HepG2 (cell line): ENCODE results near the gene CMTM8. TPM values are rescaled to one million over a fixed set of nuclear protein-coding genes. Genes with fewer than 3 reads are reported as not detected.

ENCODE experiments used
- ATF7-NPFF ChIP-seq: sonication (generic); formaldehyde crosslinking; IDR thresholded peaks from 2 replicates; pipeline ENCODE4 v1.8.1; 2023; ENCODE audit warnings: mild to moderate bottlenecking, low read depth, missing genetic modification reagents, moderate library complexity
- BHLHE40 ChIP-seq: IDR thresholded peaks from 2 replicates; pipeline ENCODE4 v1.6.1; 2011; ENCODE audit warnings: low read length, improper control_type of control experiment
- FIP1L1 ChIP-seq: fragments of 200-400 bp; formaldehyde crosslinking; IDR thresholded peaks from 2 replicates; pipeline ENCODE4 v1.6.1; 2018; ENCODE audit warnings: low read depth, mild to moderate bottlenecking, low read length, moderate library complexity, borderline replicate concordance; ENCODE audit not compliant: insufficient read depth
- FOXA3 ChIP-seq: IDR thresholded peaks from 2 replicates; pipeline ENCODE4 v1.6.1; 2016; ENCODE audit warnings: missing genetic modification reagents, missing compliant biosample characterization
- FOXK2 ChIP-seq: fragments of 450-650 bp; IDR thresholded peaks from 2 replicates; pipeline ENCODE4 v1.6.1; 2016
- GPN1 ChIP-seq: sonication (generic); formaldehyde crosslinking; IDR thresholded peaks from 2 replicates; pipeline ENCODE4 v1.5.1; 2020; ENCODE audit warnings: missing genetic modification reagents, borderline replicate concordance
- HNF4A ChIP-seq: sonication (generic); formaldehyde crosslinking; IDR thresholded peaks from 2 replicates; pipeline ENCODE4 v1.4.0; 2020; ENCODE audit warnings: missing genetic modification reagents
- HNF4G ChIP-seq, 2 experiments: sonication (generic) in 1 of 2; formaldehyde crosslinking in 1 of 2; IDR thresholded peaks; 2 replicates each; pipeline versions ENCODE4 v1.4.0 to v1.6.1; 2011 to 2020; ENCODE audit warnings: borderline replicate concordance in 2 of 2, low read depth in 2 of 2, mild to moderate bottlenecking in 2 of 2, low read length in 1 of 2, missing genetic modification reagents in 1 of 2, moderate library complexity in 1 of 2
- IKZF5 ChIP-seq: IDR thresholded peaks from 2 replicates; pipeline ENCODE4 v1.6.1; 2018; ENCODE audit warnings: missing genetic modification reagents, mild to moderate bottlenecking, missing compliant biosample characterization
- MIER3 ChIP-seq: IDR thresholded peaks from 2 replicates; pipeline ENCODE4 v1.6.1; 2016; ENCODE audit warnings: missing compliant biosample characterization, borderline replicate concordance
- MXD1 ChIP-seq: sonication (generic); formaldehyde crosslinking; IDR thresholded peaks from 2 replicates; pipeline ENCODE4 v1.4.0; 2020; ENCODE audit warnings: mild to moderate bottlenecking, missing genetic modification reagents
- MXD3 ChIP-seq: IDR thresholded peaks from 2 replicates; pipeline ENCODE4 v1.6.1; 2016; ENCODE audit warnings: mild to moderate bottlenecking, missing biosample characterization, missing genetic modification reagents
- NR2F6 ChIP-seq, 2 experiments: IDR thresholded peaks; 2 replicates each; pipeline ENCODE4 v1.6.1; 2016; ENCODE audit warnings: antibody characterized with exemption in 1 of 2, mild to moderate bottlenecking in 1 of 2
- PHF8 ChIP-seq: sonication (generic); formaldehyde crosslinking; IDR thresholded peaks from 2 replicates; pipeline ENCODE4 v1.5.0; 2020; ENCODE audit warnings: missing genetic modification reagents
- RBM22 ChIP-seq: fragments of 200-400 bp; formaldehyde crosslinking; optimal IDR thresholded peaks from 2 replicates; pipeline ENCODE3; 2017; ENCODE audit warnings: mild to moderate bottlenecking, low read length, moderate library complexity
- RXRA ChIP-seq: sonication (generic); formaldehyde crosslinking; IDR thresholded peaks from 2 replicates; pipeline ENCODE4 v1.5.1; 2020; ENCODE audit warnings: missing genetic modification reagents
- STAT5B ChIP-seq: sonication (generic); formaldehyde crosslinking; IDR thresholded peaks from 2 replicates; pipeline ENCODE4 v1.4.0; 2020; ENCODE audit warnings: missing genetic modification reagents
- TGIF2 ChIP-seq: IDR thresholded peaks from 2 replicates; pipeline ENCODE4 v1.6.1; 2016; ENCODE audit warnings: control low read depth, missing compliant biosample characterization
- ZFP36 ChIP-seq: fragments of 150-350 bp; IDR thresholded peaks from 2 replicates; pipeline ENCODE4 v1.6.1; 2018; ENCODE audit warnings: borderline replicate concordance, low read length, low read depth; ENCODE audit not compliant: partially characterized antibody
- ZMYM2 ChIP-seq: sonication (generic); formaldehyde crosslinking; IDR thresholded peaks from 2 replicates; pipeline ENCODE4 v1.8.0; 2022; ENCODE audit warnings: mild to moderate bottlenecking, missing genetic modification reagents
- ZMYM3 ChIP-seq: sonication (generic); formaldehyde crosslinking; IDR thresholded peaks from 2 replicates; pipeline ENCODE4 v1.5.1; 2020; ENCODE audit warnings: mild to moderate bottlenecking, missing genetic modification reagents
- ZNF12 ChIP-seq: sonication (generic); formaldehyde crosslinking; IDR thresholded peaks from 2 replicates; pipeline ENCODE4 v1.5.0; 2020; ENCODE audit warnings: missing genetic modification reagents
- ZNF281 ChIP-seq: sonication (generic); formaldehyde crosslinking; IDR thresholded peaks from 2 replicates; pipeline ENCODE4 v1.4.0; 2020; ENCODE audit warnings: missing genetic modification reagents, borderline replicate concordance
- ZNF629 ChIP-seq: sonication (generic); formaldehyde crosslinking; conservative IDR thresholded peaks from 2 replicates; pipeline ENCODE4 v1.5.0; 2020; ENCODE audit warnings: missing genetic modification reagents
- ZNF670 ChIP-seq: sonication (generic); formaldehyde crosslinking; IDR thresholded peaks from 2 replicates; pipeline ENCODE4 v1.8.0; 2022; ENCODE audit warnings: mild to moderate bottlenecking, missing genetic modification reagents, borderline replicate concordance
- ZNF7 ChIP-seq: IDR thresholded peaks from 2 replicates; pipeline ENCODE4 v1.6.1; 2016; ENCODE audit warnings: missing biosample characterization, missing genetic modification reagents
- ZNF883 ChIP-seq: sonication (generic); formaldehyde crosslinking; IDR thresholded peaks from 2 replicates; pipeline ENCODE4 v1.5.1; 2020; ENCODE audit warnings: mild to moderate bottlenecking, missing genetic modification reagents; ENCODE audit errors: not compliant biosample characterization
- polyA plus RNA-seq, 8 experiments: library from polyadenylated mRNA; depleted of rRNA in 3 of 8; stranded (reverse) in 7 of 8; unstranded in 1 of 8; fragments of >200 nt; fragmentation: Illumina TruSeq in 4 of 8; extraction: Trizol in 4 of 8; gene quantifications; 2 replicates each; pipeline versions ENCODE4 v1.2.1 to v1.2.3, GENCODE V29; 2011 to 2016; ENCODE audit warnings: low read depth in 4 of 8, missing spikeins in 1 of 8, mixed read lengths in 1 of 8; ENCODE audit not compliant: insufficient read depth in 1 of 8
- total RNA-seq, 5 experiments: library from RNA; depleted of rRNA; stranded (reverse); fragments of >200 nt; fragmentation: Illumina TruSeq; extraction: Trizol; gene quantifications; 2 replicates each; pipeline ENCODE4 v1.2.3, GENCODE V29; 2016; ENCODE audit warnings: low read depth in 1 of 5

The CMTM8 gene
- total and polyA plus RNA-seq, 2 of the 13 experiments (the other 11 are each of a cell fraction or from before 2014, with no cell fraction given), result 8.9 to 15.8 TPM

GRCh38 chr3:32216172-32216783, 22.2 kb upstream of the CMTM8 start (continued):
- TF ChIP-seq MXD1 (CRISPR knock-in tag) (no peak), STAT5B (CRISPR knock-in tag) (peak; percentile 39; the same call in 1 of the 2 replicates), PHF8 (peak; percentile 24; the same call in 1 of the 2 replicates), NR2F6 (IDR thresholded peaks at IDR 0.05) (peak; percentile 99), NR2F6 (CRISPR knock-in tag; IDR thresholded peaks at IDR 0.05) (peak; percentile 99), ZNF629 (CRISPR knock-in tag) (peak; percentile 71), ZMYM3 (CRISPR knock-in tag) (peak; percentile 75; the same call in 1 of the 2 replicates), HNF4G (IDR thresholded peaks at IDR 0.05; ENCODE audit: borderline replicate concordance, low read depth, low read length) (peak; percentile 99), HNF4G (CRISPR knock-in tag; IDR thresholded peaks at IDR 0.05; ENCODE audit: borderline replicate concordance, low read depth) (peak; percentile 86; the same call in 1 of the 2 replicates), ZNF12 (CRISPR knock-in tag) (peak; percentile 78; the same call in 1 of the 2 replicates), MXD3 (CRISPR knock-in tag) (no peak), ZNF883 (CRISPR knock-in tag) (no peak), ZNF7 (0 out of 2 replicates have a peak, but pooled peaks have one; percentile 13), ATF7-NPFF (CRISPR knock-in tag) (peak; percentile 46; the same call in 1 of the 2 replicates), MIER3 (CRISPR knock-in tag) (peak; percentile 95), BHLHE40 (peak; percentile 80), GPN1 (no peak), ZFP36 (peak; percentile 57), FIP1L1 (no peak), ZMYM2 (CRISPR knock-in tag) (0 out of 2 replicates have a peak, but pooled peaks have one; percentile 28), FOXA3 (CRISPR knock-in tag) (peak; percentile 99), IKZF5 (CRISPR knock-in tag) (peak; percentile 99), HNF4A (peak; percentile 99), RXRA (CRISPR knock-in tag) (peak; percentile 93; the same call in 1 of the 2 replicates), RBM22 (peak; percentile 72), FOXK2 (peak; percentile 95), ZNF281 (CRISPR knock-in tag) (peak; percentile 71; the same call in 1 of the 2 replicates), ZNF670 (peak; percentile 98), TGIF2 (CRISPR knock-in tag) (peak; percentile 90)
